ENCODE data around the gene COL4A1.

The COL4A1 gene

DNA sequence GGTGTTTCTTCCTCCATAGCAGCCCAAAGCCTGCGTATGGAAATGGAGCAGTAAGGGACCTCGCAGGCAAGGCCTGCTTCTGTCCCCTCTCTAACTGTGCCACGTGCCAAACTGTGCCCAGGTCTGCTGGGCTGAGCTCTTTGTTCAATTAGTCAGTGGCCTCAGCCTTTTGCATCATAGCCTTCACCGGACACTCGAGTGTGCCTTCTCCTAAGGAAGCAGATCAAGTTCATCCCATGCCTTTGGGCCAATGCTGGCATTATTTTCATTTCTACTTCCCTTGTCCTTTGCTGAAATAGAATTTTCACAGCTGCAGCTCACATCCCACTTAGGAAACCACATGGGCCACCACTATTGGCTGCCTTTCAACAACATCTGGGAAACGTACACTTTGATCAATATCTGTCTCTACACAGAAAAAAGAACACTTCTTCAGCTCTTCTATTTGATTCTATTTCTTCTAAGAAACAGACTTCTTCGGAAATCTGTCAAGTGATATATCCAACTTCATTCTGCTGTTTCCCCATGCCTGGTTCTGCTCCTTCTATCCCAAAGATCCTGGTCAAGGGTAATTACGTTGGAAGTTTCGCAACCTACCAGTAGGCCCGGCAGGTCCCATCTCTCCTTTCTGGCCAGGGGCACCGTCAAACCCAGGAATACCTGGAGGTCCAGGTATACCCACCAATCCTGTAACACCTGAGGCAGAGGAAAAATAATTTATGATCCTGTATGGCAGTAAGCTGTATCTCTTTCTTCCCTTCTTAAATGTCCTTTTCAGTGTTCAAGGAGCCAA, 143.9 kb downstream of the COL4A1 start:
- DNase-seq (ENCODE audit: low spot score) = no peak

DNA sequence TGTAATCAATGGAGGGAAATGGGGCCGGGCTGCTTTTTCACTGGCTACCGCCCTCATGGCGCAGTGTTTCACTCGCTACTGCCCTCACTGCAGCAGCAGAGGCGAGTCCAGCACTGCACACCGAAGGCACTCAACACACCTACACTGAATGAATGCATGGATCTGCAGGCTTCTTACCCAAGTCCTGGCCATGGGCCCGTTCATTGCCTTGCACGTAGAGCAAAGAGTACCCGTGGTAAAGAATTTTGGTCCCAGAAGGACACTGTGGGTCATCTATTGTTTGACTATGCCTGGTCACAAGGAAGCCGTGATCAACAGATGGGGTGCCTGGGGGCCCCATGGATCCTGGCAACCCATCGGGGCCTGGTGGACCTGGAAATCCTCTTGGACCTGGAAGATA, 144.9 kb downstream of the COL4A1 start:
- DNase-seq (ENCODE audit: low spot score) = no peak

DNA sequence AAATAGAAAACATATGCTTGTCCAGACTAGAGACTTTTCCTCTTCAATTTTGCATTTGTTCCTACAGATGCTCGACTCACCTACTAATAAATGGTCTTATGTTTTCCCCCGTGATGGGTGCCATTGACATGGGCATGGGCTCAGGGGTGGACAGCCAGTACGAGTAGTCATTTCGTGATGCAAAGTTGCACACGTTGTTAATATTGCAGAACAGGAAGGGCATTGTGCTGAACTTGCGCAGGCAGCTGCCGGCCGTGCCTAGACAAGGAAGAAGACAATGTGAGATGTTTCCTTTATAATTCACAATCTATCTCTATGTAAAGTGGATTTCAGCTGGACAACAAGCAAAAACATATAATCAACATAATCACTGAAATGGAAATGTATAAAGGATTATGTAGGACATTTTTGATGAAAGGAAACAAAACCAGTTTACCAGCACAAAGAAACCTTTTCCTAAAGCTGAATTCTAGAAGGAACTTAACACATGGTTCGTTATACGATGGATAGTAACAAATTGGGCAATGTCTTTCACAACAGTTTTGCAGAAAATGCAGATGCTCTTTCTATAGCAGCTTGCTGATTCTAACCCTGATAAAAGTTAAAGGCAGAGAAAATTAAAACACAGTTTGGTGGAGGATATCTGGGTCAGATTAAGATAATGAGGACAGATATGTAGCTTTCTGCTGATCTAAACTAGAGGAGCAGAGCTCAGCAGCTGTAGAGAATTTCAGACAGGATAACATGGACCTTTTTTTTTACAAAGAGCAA, 145.7 kb downstream of the COL4A1 start:
- DNase-seq (ENCODE audit: low spot score) = no peak

DNA sequence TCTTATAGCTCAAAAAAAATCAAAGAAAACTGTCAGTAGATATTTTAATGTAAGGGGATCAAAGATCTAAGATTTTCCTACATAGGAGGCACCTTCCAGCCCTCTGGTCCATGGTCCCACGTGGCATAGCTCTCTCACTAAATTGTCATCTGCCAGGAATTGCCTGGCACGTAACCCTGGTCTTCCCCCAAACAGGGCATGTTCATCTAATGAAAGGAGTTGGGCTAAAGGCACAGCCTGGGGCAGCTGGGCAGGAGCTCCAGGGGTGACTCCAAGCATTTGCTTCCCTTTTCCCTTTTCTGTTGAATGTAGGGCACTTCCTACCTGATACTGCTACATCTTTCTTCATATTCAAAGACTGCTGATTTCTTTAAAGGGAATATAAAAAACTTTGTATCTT, 148.7 kb downstream of the COL4A1 start:
- no peak for DNase-seq (ENCODE audit: low spot score)

DNA sequence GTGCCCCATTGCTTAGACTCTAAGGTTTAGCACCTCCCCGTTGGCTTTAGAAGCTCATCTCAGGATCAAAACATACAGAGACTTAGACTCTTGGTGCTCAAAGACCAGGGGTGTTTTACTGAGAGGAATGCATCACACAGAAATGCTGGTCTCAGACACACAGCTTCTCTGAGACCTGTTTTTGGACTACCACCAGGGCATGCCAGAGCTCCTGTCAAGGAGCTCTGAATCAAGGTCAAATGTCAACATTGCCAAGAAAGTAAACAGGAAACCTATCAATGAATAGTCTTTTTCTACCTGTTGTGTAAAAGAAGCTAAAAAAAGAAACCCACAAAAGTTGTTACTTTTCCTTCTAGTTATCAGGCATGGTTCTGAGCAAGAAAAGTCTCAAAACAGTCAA, 149.2 kb downstream of the COL4A1 start:
- no peak for DNase-seq (ENCODE audit: low spot score)

DNA sequence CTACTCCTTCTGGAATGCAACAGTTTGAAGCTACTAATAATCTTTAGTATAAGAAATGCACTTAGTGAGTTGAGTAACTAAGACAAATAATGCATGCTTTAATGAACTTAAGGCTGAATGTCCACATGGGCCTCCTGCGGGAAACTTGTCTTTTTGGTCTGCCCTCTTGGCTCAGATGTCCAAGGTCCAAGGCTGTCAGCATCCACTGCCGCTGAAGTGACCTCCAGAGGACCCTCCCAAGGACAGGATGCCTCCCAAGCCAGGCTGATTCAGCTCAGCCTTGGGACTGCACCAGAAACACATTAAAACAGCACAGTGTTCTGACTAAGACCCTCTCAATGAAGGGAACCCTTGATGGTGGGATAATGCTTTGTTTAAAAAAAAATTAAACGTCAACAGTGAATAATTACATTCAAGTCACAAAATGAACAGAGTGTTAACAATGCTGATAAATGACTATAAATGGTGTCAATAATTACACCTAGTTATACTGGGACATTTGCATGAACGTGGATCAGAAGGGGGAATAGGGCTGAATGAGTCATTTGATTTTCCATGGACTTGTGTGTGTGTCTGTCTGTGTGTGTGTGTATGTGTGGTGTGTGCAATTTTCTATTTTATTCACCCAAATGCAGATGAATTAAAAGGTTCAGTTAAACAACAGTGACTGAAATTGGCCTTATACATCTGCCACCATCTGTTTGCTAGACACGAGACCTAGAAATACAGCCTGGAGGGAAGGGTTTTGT, 150.5 kb downstream of the COL4A1 start:
- no peak for DNase-seq (ENCODE audit: low spot score)

DNA sequence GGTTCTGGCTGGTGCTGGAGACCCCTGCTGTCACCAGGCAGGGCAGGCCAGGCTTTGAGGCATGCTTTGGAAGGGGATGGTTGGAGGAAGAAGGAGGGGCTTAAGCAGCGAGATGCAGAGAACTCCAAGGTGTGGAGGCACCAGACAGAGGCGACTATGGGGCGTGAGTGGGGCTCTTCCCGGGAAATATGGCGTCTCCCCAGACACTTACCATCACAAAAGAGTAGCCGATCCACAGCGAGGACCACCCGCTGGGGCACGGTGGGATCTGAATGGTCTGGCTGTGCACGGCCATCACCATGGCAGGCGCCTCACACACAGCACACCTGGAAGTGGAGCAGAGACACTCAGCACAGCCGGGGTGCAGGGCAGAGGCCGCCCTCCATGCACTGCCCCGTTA, 151.9 kb downstream of the COL4A1 start:
- DNase-seq (ENCODE audit: low spot score) = peak; percentile 37

DNA sequence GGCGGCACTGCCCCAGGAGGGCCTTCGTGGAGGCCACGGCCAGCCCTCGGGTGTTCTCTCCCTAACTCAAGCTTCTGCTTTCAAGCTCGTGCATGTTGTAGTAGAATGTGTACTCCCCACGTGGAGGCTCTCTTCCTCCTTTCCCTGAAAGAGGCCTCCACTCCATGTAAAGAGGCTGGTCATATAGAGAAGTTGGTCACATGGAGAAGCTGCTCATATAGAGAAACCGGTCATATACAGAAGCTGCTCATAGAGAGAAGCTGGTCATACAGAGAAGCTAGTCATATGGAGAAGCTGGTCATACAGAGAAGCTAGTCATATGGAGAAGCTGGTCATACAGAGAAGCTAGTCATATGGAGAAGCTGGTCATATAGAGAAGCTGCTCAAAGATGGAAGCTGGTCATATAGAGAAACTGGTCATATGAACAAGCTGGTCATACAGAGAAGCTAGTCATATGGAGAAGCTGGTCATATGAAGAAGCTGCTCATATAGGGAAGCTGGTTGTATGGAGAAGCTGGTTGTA, 152.5 kb downstream of the COL4A1 start:
- no peak for DNase-seq (ENCODE audit: low spot score)

DNA sequence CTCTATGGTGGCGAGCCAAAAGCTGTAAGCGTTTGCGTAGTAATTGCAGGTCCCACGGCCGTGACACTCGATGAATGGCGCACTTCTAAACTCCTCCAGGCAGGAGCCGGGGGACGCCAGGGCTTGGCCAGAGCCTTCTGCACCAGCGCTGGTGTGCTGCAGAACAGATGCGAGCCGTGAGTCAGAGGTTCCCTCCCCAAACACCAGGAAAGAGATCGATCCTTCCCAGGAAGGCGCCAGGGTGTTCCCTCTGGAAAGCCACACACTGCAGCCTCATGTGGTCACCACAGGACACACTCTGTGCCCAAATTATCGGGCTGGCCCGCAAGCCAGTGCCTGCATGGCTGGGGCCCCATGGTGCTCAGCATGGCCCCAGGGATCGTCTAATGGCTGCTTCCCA, 154.6 kb downstream of the COL4A1 start:
- DNase-seq (ENCODE audit: low spot score) = no peak

DNA sequence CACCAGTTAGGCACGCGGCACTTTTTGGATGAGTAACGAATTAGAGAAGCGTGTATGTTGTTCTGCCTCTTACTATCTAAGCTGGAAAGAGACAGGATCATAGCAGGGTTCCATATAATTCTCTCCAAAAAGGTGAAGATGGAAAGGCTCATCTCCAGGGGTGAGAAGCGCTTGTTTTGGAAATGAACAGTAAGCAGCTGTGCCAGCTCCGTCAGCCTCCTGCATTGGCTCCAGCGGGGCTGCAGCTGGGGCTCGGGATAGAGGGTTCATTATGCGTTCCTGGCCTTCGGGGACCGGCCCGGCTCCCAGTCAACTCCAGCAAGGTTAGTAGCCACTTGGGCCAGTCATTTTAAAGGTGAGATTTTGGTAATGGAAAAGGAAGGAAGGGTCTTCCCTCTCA, 155.5 kb downstream of the COL4A1 start:
- no peak for DNase-seq (ENCODE audit: low spot score)

DNA sequence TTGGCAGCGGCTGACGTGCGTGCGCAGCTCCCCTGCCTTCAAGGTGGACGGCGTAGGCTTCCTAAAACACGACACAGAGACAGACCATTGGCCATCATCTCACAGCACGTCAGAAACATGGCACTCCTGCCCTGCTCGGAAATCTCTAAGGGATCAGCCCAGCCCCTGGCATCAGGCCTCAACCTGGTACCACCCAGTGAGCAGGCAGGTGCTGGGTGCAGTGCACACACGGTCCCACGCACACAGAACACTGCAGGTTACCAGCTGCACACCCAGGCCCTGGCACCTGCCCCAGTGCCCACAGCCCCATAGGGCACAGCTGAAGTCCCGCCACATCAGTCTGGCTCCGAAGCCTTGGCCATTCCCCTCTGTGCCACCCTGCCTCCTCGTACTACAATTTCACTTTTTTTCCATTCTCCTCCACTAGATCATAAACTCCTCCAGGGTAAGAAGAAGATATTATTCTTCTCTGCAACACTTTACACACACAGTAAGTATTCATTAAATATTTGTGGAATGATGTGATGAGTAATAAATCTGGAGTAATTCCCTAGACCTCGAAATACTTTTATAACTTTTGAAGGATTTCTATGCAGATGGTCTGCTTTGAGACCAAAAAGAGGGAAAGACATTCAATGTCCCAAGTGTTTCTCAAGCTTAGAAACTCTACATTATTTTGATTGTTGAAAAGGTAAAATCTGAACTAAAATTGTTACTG, 156.4 kb downstream of the COL4A1 start:
- no peak for DNase-seq (ENCODE audit: low spot score)

DNA sequence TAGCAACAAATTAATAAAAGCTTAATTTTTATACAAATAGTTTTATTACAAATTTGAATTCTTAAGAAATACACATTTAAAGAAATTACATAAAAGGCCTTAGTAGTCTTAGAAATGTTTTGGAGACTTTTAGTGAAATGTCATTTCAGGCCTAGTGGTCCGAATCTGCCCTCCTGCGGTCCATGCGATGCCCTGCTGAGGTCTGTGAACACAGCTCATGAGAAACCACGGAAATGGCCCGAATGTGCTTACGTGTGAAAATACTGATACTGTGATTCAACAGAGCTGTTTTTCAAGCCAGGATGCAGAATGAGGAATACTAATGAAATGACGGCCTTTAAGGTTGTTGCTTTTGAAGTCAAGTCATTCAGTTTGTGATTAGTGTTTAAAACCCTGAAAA, 157.9 kb downstream of the COL4A1 start:
- DNase-seq (ENCODE audit: low spot score) = no peak

DNA sequence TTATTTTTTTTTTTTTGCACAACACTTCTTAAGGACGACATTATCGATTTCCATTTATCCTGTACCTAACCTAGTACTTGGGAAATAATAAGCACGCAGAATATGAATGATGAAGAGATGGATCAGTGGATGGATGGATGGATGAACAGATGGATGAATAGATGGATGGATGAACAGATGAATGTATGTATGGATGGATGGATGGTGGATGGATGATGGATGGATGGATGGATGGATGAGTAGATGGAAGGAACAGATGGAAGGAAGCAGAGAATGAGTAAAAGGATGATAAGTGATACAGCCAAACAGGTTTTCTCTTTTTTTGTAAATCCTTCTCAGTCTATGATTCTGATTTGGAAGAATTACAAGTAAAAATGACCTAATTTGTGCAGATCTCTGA, 166.9 kb downstream of the COL4A1 start:
- DNase-seq (ENCODE audit: low spot score) = no peak

DNA sequence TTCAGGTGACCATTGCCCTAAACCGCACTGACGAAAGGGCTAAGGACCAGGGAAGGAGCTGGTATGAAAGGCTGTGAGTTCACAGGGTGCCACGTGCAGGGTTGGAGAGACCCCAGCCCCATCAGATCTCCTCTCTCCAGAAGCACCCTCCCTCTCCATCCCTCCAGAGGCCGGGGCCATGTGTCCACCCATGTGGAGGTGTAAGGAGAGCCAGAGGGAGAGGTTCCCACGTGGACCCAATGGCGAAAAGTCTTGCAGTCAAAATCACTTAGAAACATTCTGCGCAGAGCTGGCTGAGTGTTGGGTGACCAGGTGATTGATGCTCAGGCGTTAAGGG, 168.3 kb downstream of the COL4A1 start:
- no peak for DNase-seq (ENCODE audit: low spot score)

DNA sequence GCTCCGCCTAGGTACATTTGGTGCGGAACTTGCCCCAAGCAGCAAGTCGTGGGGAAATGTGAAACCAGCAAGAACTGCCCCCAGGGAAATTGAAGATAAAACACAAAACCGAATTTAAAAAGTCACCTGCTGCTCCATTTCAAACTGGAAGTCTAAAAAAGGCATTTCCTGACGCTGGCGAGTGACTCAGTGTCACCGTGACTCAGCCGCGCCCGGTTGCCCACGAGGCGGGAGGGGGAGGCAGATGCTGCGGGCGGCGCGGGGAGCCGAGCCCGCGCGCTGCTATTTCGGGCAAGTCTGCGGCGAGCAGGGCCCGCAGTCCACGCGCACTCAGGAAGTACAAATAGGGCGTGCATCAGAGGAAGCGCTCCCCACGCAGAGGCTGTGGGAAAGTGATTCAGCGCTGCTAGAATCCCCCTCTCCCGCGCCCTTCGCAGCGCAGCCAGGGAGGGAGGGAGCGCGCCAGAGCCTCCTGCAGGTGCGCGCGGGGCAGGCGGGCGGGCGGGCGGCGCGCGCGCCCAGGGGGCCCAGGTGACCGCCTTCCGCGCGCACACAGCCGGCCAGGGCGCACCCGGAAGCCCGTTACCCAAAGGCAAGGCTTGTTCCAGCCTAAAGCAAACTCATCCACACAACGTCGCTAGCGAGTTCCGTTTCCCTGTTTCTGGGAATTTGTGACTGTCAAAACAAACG, 168.8 kb downstream of the COL4A1 start:
- DNase-seq (ENCODE audit: low spot score) = peak; percentile 86

DNA sequence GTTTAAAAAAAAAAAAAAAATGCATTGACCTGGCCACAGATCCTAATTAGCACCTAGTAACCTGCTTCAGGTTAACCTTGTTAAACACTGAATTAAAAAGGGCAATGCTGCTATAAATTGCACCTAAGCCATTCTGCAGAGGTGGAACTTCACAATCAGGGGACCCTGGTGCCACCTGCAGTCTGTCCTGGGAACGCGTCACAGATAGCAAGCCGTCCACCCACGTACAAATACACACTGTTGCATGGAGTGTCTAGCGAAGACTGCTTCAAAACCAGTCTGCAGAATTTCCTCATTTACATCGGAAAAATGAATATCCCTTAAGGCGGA, 169.3 kb downstream of the COL4A1 start:
- peak; percentile 61 for DNase-seq (ENCODE audit: low spot score)

DNA sequence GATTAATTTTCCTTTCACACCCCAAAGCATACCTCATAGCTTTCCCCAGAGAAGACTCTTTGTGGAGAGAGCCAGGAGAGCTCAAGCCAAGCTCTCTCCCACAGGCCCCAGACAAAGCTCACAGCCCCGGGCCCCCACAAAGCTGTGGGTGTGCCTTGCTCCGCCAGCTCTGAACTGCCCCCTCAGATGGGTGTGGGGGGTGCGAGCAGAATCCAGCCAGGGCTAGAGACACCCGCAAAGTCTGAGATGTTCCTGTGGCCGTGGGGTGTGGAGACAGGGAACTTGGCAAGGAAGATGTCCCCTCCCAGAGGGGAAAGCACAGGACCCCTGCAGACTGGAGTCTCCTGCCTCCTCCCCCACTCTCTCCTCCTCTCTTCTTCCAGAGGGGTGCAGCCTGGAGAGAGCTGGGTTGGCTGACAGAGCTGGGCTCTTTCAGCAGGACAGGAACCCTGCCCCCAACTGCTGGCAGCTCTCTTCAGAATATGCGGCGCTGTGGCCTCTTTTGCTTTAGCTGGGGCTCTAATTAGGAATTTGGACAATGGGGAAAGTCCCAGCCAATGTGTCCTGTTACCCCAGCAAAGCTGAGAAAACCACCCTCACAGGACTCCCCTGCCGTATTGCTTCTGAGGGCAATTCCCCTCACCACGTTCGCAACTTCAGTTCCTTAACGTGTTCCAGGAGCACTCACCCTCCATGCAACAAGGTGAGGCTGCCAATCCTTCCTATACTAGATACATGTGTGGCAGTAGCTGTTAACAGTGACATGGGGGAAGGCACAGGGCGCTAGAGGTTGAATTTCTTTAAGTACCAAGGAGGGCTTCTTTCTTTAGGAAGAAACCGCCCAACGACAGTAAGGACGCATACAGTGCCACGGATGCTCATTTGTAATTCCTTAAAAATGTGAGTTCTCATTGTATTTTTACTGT, 170.0 kb downstream of the COL4A1 start:
- DNase-seq (ENCODE audit: low spot score) = peak; percentile 49

DNA sequence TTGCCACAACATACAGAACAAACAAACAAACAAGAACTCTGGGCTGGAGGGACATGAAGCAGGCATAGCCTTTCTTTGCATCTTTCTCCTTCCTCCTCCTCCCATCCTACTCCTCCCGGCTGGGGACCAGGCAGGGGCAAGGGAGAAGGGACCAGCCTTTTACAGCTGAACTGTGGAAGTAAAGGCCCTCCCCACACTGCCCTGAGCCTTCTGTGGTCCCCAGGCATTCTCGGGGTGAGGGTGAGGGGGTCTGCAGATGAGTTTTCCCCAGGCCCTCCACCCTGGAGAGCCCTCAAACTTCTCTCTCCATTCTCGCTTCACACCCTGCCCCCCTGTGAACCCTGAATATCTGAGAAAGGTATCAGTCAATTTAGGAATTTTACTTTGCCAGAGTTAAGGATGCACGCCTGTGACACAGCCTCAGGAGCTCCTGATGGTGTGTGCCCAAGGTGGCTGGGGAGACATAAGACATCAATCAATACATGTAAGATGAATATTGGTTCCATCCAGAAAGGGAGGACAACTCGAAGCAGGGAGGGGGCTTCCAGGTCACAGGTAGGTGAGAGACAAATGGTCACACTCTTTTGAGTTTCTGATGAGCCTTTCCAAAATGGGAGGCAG, 170.9 kb downstream of the COL4A1 start:
- no peak for DNase-seq (ENCODE audit: low spot score)

DNA sequence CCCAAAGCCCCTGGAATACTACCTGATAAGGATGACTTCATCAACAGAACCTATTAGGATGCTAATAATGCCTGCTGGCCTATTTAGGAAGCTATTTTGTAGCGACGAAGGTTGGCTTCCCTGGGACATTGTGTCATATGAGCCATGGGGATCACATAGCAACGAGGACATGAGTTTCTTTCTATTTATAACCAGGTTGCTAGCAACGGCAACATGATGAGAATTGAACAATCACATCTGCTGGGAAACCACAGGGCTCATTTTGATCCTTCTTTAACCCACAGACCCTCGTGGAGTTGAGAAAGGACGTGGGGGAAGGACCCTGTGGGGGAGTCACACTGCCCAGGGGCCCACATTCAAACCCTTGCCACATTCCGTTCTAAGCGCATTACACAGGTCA, 172.2 kb downstream of the COL4A1 start:
- no peak for DNase-seq (ENCODE audit: low spot score)
